EH (cell line): Measurements from ENCODE around the gene MRPL49.
"Not testable (repeated sequence)": the region's sequence is repeated elsewhere in the genome, so short reads cannot be mapped to it uniquely, and the experiment has no call there.

ENCODE experiments used
- DNase-seq: peaks from one replicate; pipeline ENCODE4 v3.0.0-alpha.2; 2015; ENCODE audit warnings: low read depth

Gene MRPL49

GRCh38 chr11:65132988-65133700 lies 11.0 kb downstream of the MRPL49 start:
- DNase-seq: peak; percentile 33

GRCh38 chr11:65133724-65134123 lies 11.6 kb downstream of the MRPL49 start:
- no peak for DNase-seq

DNA sequence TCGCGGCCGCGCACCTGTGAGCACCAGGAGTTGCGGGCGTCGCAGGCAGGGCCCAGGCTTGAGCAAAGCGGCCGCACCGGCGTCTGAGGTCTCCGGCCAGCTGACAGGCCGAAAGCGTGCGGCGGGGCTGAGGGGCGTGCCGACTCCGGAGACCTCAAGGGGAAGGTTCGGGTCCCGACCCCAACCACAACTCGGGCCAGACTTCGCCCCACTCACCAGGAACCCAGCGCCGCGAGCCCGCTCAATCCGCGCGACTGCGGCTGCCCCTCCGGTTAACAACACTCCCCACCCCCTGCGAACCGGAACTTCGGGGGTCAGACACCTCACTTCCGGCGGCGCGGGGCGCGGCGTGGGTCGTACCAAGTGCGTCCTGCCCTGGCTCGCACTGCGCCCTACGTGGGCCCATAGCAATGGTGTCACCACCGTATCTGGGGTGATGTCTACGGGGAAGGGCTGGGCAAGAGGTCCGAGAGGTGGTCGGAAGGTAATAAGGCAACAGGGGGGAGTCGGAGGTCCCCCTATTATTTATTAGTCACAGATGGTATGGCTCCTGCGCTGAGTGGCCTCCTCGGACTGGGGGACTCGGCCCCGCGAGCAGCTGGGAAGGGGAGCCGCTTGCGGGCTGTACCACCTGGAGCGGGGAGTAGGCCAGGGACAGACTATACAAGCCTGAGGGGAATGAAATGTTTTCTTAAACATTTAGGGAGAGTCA lies 12.3 kb downstream of the MRPL49 start, which contains the start of gene SYVN1:
TSS of gene SYVN1 (minus strand) at position 280 of the 712 bp plus-strand sequence. CDS start 918 bp downstream, outside the sequence.
- peak; percentile 88 for DNase-seq

DNA sequence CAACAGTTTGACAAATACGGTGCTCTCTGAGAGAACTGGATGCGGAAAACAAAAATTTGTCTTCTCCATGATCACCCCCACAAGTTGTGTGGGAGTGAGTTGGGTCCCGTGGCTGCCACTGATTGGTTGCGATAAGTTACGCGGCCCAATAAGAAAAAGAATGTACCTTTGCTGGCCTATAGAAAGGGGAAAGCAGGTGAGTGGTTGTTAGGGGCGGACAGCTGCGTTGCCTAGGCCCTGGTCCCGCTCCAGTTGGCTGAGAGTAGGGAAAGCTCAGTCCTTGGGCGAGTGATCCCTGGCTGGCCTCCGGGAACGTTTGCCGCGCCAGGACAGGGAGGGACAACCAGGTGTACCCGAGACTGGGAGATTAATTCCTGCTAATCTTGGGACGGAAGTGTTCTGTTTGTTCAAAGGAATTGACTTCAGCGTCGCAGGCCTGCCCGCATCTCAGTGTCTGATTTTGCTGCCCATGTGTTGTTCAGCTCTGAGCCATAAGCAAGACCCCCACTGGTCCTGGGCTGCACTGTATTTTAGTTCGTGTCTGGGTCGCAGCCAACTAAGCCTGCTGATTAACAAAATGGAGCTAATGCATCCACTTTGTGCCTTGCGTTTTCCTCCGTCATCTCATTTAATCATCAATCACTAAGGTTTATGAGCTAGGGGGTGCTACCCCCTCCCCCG lies 13.0 kb downstream of the MRPL49 start:
- peak; percentile 98 for DNase-seq

DNA sequence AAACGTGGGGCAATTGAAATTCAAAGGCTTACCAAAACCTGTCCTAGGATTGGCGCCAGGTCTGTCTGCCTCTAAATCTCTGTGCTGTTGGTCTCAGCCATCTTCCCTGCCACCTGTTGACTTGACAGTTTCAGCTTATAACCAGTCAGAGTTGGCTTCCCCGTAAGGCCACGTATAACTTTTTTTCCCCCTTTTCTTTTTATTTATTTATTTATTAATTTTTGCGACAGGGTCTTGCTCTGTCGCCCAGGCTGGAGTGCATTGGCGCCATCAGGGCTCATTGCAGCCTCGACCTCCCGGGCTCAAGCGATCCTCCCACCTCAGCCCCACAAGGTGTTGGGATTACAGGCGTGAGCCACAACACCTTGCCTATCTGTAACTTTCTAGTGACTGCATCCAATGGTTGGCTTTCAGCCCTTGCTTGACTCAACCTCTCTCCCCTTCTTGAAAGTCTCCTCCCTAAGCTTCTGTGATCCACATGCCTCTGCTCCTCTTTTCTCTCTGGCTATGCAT lies 13.6 kb downstream of the MRPL49 start:
- DNase-seq: no peak

DNA sequence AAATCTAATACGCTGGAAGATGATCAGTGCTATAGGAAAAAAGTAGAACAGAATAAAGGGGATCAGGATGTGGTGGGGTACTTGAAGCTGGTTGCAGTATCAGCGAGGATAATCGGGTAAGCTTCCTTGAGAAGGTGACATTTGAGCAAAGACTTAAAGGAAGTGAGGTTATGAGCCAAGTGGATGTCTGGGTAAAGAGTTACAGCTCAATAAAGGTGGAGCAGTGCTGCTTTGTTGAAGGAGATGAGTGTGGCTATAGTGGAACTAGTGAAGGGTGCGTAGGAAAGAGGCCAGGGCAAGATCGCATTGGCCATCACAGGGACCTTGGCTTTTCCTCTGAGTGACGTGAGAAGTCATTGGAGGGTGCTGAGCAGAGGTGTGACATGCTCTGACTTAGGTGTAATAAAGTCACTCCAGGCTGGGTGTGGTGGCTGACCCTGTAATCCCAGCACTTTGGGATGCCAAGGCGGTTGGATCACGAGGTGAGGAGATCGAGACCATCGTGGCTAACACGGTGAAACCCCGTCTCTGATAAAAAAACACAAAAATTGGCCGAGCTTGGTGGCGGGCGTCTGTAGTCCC lies 14.5 kb downstream of the MRPL49 start:
- DNase-seq: no peak

GRCh38 chr11:65141896-65142494 lies 19.9 kb downstream of the MRPL49 start:
- no peak for DNase-seq

- DNase-seq: no peak
Measured at GRCh38 chr11:65147352-65148075, 25.4 kb downstream of the MRPL49 start.

DNA sequence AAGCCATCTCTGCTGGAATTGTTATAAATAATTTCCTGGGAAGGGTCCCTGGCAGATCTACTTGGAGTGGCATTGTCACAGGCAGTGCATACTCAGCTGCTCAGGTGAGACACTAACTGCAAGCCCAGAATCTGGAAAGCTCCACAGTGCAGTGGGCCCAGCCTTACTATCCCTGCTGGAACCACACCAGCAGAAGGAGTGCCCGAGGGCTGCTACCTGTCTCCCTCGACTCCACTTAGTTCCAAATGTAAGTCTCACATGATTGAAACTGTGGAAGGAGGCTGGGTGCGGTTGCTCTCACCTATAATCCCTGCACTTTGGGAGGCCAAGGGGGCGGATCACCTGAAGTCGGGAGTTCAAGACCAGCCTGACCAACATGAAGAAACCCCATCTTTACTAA lies 26.5 kb downstream of the MRPL49 start:
- DNase-seq: no peak

DNA sequence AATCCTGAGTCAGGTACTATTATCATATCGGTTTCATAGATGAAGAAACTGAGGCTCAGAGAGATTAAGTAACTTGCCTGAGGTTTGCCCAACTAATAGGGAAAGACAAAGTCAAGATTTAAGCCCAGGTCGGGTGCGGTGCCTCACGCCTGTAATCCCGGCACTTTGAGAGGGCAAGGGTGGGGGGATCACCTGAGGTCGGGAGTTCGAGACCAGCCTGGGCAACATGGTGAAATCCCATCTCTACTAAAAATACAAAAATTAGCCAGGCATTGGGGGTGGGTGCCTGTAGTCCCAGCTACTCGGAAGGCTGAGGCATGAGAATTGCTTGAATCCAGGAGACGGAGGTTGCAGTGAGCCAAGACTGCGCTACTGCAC lies 28.0 kb downstream of the MRPL49 start:
- DNase-seq: not testable (repeated sequence)

DNA sequence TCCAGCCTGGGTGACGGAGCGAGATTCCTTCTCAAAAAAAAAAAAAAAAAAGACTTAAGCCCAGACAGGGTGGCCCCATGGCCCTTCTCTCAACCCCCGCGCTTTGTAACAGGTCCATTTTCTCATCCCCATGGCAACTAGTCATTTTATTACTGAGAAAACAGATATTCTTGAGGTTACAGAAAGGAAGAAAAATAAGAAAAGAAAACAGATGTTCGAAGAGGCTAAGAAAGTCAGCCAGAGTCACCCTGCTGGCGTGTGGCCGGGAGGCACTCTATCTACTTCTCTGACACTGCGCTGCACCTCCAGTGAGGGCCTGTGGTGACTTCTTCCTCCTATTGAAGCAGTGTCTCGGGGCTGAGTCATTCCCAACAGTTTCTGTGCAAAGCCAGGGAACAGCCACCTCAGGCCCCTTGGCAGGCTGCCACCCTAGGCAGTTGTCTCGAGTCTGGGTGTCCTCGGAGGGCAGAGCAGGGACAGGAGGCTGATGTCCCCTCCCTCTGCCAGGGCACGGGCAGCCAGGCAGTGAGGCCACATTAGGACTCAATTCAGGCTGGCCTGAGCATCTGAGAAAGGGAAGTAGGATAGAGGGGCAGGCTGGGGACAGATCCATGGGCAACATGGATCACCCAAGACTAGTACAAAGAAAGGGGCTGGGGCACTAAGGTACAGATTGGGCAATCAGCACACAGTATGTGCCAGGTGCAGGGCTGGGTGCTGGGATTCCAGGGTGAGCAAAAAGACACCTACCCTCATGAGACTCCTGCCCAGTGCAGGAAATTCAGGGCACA lies 28.6 kb downstream of the MRPL49 start:
- peak; percentile 97 for DNase-seq

GRCh38 chr11:65151331-65151899 lies 29.3 kb downstream of the MRPL49 start:
- no peak for DNase-seq

DNA sequence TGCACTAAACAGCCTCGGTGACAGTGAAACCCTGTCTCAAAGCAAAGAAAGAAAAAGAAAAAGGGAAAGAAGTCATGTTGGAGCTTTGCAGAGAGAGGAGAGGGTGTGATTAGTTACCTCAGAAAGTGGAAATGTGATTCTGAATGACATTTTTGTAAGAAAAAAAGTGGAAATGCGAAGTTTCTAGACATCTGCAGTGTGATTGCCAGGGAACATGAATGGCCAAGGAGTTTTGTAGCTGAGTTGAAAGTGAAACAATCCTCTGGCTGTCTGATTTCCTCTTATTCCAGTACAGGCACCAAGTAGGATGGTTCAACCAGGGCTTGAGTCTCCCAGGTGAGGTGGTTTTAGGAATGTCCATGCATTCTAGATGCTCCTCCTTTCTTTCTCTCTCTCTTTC lies 30.0 kb downstream of the MRPL49 start:
- DNase-seq: no peak

DNA sequence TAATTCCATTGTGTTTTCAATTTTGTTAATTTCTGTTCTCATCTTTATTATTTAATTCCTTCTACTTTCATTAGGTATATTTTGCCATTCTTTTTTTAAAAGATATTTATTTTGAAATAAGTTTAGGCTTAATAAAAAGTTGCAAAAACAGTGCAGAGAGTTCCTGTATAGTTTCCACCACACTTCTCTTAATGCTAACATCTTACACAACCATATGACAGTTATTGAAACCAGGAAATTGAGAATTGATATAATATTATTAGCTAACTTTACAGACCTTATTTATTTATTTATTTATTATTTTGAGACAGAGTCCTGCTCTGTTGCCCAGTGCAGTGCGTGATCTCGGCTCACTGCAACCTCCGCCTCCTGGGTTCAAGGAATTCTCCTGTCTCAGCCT lies 34.1 kb downstream of the MRPL49 start:
- DNase-seq: no peak

DNA sequence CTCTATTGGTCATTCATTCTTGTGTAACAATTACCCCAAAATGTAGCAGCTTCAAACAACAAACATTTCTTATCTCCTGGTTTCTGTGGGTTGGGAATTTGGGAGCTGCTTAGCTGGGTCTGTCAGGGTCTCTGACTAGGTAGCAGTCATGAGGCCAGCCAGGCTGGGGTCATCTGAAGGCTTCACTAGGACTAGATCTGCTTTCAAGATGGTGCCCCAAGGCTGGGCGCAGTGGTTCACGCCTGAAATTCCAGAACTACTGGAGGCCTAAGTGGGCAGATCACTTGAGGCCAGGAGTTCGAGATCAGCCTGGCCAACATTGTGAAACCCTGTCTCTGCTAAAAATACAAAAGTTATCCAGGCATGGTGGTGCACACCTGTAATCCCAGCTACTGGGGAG lies 34.8 kb downstream of the MRPL49 start:
- no peak for DNase-seq

GRCh38 chr11:65157336-65157735 lies 35.2 kb downstream of the MRPL49 start:
- DNase-seq: no peak

- no peak for DNase-seq
Measured at GRCh38 chr11:65159012-65159411, 36.9 kb downstream of the MRPL49 start.

DNA sequence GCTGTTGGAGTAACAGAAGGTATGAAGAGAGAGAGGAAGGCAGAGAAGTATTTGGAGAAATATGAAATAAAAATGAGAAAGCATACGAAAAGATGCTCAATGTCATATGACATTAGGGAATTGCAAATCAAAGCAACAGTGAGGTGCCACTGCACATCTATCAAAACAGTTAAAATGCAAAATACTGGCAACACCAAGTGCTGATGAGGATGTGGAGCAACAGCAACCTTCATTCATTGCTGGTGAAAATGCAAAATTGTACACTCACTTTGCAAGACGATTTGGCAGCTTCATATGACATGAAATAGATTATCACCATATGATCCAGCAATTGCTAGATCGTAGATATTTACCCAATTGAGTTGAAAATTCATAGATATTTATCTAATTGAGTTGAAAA lies 38.5 kb downstream of the MRPL49 start:
- DNase-seq: no peak

- DNase-seq: no peak
Measured at GRCh38 chr11:65163684-65164083, 41.6 kb downstream of the MRPL49 start.
